Ovary (tissue), 9 donors: ENCODE measurements around the gene SLC6A9. TPM values are rescaled to one million over a fixed set of nuclear protein-coding genes. Genes with fewer than 3 reads are reported as not detected.

Experiments used
- DNase-seq, 5 donors: peaks; one replicate each; pipeline ENCODE4 v3.0.0-alpha.2; 2019 to 2020
- H3K27ac ChIP-seq, 2 donors: fragments of 200-600 bp; one replicate each; pipeline versions ENCODE4 v1.5.1 to v1.8.0; 2019 to 2022
- H3K27me3 ChIP-seq: fragments of 200-600 bp; one replicate; pipeline ENCODE4 v1.8.0; 2022
- H3K36me3 ChIP-seq: fragments of 200-600 bp; sonication (generic); one replicate; pipeline ENCODE4 v1.5.1; 2019
- H3K4me1 ChIP-seq: one replicate; pipeline ENCODE4 v1.8.1; 2013; ENCODE audit warnings: mild to moderate bottlenecking, moderate library complexity; ENCODE audit not compliant: insufficient read depth
- H3K4me3 ChIP-seq: fragments of 200-600 bp; sonication (generic); one replicate; pipeline ENCODE4 v1.5.1; 2017
- H3K9me3 ChIP-seq, 2 donors: fragments of 200-600 bp in 1 of 2; sonication (generic) in 1 of 2; one replicate each; pipeline versions ENCODE4 v1.5.1 to v1.8.1; 2013 to 2019; ENCODE audit warnings: mild to moderate bottlenecking in 1 of 2, moderate library complexity in 1 of 2
- CTCF ChIP-seq, 3 donors: fragments of 450-650 bp in 2 of 3; fragments of 200-600 bp in 1 of 3; IDR thresholded peaks; one replicate each; pipeline versions ENCODE4 v1.5.1 to v1.8.0; 2016 to 2022; ENCODE audit warnings: antibody characterized with exemption in 3 of 3, mild to moderate bottlenecking in 1 of 3
- EP300 ChIP-seq: sonication (generic); formaldehyde crosslinking; IDR thresholded peaks from one replicate; pipeline ENCODE4 v1.6.1; 2017; ENCODE audit warnings: antibody characterized with exemption
- POLR2A ChIP-seq: fragments of 450-650 bp; IDR thresholded peaks from one replicate; pipeline ENCODE4 v1.6.1; 2017; ENCODE audit warnings: antibody characterized with exemption, mild to moderate bottlenecking, moderate library complexity
- WGBS, 3 donors: extraction: QIAGEN DNeasy Blood & Tissue Kit in 1 of 3; methylation state at CpG; one replicate each; pipeline versions ENCODE4 v1.1.5 to v1.1.7; 2013 to 2017; 5-methylcytosine and 5-hydroxymethylcytosine counted together
- intact Hi-C, 4 donors: fragments of 100-400 bp; cut with DNase I; formaldehyde crosslinking; loops; one replicate each; pipeline versions ENCODE4 v1.11.0 to v1.15.1; 2022 to 2023
- polyA plus RNA-seq, 2 donors: library from polyadenylated mRNA; stranded (reverse); fragments of 200-250 nt in 1 of 2; fragments of 350-450 nt in 1 of 2; fragmentation: Illumina TruSeq in 1 of 2; extraction: RNeasy Lipid Tissue Mini Kit (QIAGEN cat#74804) in 1 of 2; gene quantifications; one replicate each; pipeline ENCODE4 v1.2.3, GENCODE V29; 2013 to 2014
- total RNA-seq, 7 donors: library from RNA; depleted of rRNA in 2 of 7; stranded (reverse); fragments of >200 nt in 2 of 7; fragmentation: NEBNext Ultra II Directional in 3 of 7; extraction: Animal tissue kit (Norgen Biotek cat#: 25700) in 3 of 7; gene quantifications; one replicate each; pipeline versions ENCODE4 v1.1.0 to v1.2.4, GENCODE V29; 2016 to 2023
- donor health status: DM: no; HTN: no; CAD: no; lungs with moderate emphysema.
- donor health status: DM: no; HTN: no; CAD: no.
- donor health status: Bipolar disorder and iron deficiency.
- donor health status: DM: yes; HTN: yes; CAD: no.
- donor health status: DM: no; HTN: no; CAD: no.
- donor health status: DM: yes; HTN: yes; CAD: no.

Gene SLC6A9
- total and polyA plus RNA-seq, 9 donors = 1.1 to 74.1 (median 4.6) TPM

- Histone ChIP-seq H3K36me3 (no peaks in the 10 kb centered on the region), H3K27ac (no peak overlapping the region), H3K4me1 (no peaks in the 10 kb centered on the region), H3K9me3 (no peaks in the 10 kb centered on the region), H3K27me3 (no peaks in the 10 kb centered on the region), H3K4me3 (no peak overlapping the region)
- intact Hi-C loops = no loop called here
- DNase-seq = no peak
- WGBS, 3 donors = 61 to 77% (median 72%) methylated on average over 6 of the region's 6 CpGs
- no peak for TF ChIP-seq POLR2A
- no peak for TF ChIP-seq CTCF (IDR thresholded peaks at IDR 0.05)
- TF ChIP-seq EP300 = no peak
These were observed 44.5 kb downstream of the SLC6A9 start for GRCh38 chr1:43986712-43987111.

- Histone ChIP-seq H3K27ac (no peak overlapping the region), H3K9me3 (no peaks in the 10 kb centered on the region), H3K4me3 (no peak overlapping the region), H3K27me3 (no peaks in the 10 kb centered on the region), H3K36me3 (no peaks in the 10 kb centered on the region), H3K4me1 (no peaks in the 10 kb centered on the region)
- 65 to 72% (median 65%) methylated on average over 4 of the region's 4 CpGs for WGBS, 3 donors
- no peak for TF ChIP-seq EP300
- TF ChIP-seq POLR2A = no peak
- no peak for TF ChIP-seq CTCF (IDR thresholded peaks at IDR 0.05)
- DNase-seq = no peak
- intact Hi-C loops = no loop called here
These were observed 45.2 kb downstream of the SLC6A9 start for GRCh38 chr1:43985984-43986595.

DNA sequence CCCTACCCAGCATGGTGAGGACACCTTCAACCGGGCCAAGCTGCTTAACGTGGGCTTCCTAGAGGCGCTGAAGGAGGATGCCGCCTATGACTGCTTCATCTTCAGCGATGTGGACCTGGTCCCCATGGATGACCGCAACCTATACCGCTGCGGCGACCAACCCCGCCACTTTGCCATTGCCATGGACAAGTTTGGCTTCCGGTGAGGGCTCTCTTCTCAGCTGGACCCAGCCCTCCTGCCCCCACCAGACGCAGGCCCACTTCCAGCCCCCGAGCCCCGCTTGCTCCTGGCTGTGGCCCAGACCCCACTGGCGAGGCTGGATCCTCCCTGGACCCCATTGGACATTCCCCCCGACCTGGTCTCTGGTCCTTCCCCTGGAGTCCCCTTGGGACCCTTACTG lies 46.4 kb downstream of the SLC6A9 start:
- Histone ChIP-seq H3K4me3 (no peak overlapping the region), H3K36me3 (no peaks in the 10 kb centered on the region), H3K4me1 (peaks cover under 1% of the 10 kb centered on the region), H3K27me3 (no peaks in the 10 kb centered on the region), H3K27ac (no peak overlapping the region), H3K9me3 (no peaks in the 10 kb centered on the region)
- 88 to 91% (median 90%) methylated on average over 16 of the region's 16 CpGs for WGBS, 3 donors
- DNase-seq = no peak
- intact Hi-C loops = no loop called here
- TF ChIP-seq POLR2A = no peak
- no peak for TF ChIP-seq EP300
- no peak for TF ChIP-seq CTCF (IDR thresholded peaks at IDR 0.05)

GRCh38 chr1:43983253-43983899 lies 47.9 kb downstream of the SLC6A9 start:
- intact Hi-C loops = no loop called here
- H3K4me1 ChIP-seq = peaks cover 7% of the 10 kb centered on the region
- no peak for DNase-seq
- no peaks in the 10 kb centered on the region for H3K36me3 ChIP-seq
- no peaks in the 10 kb centered on the region for H3K9me3 ChIP-seq
- no peaks in the 10 kb centered on the region for H3K27me3 ChIP-seq
- no peak for TF ChIP-seq POLR2A
- TF ChIP-seq CTCF (IDR thresholded peaks at IDR 0.05) = no peak
- TF ChIP-seq EP300 = no peak
- H3K27ac ChIP-seq = no peak overlapping the region
- H3K4me3 ChIP-seq = no peak overlapping the region
- WGBS, 3 donors = 57 to 64% (median 62%) methylated on average over 12 of the region's 12 CpGs
